A549 (cell line): ENCODE data around the gene ETV1. TPM values are rescaled to one million over a fixed set of nuclear protein-coding genes. Genes with fewer than 3 reads are reported as not detected.

ENCODE experiments used
- ATAC-seq, 2 experiments: fragments of 200-7000 bp in 1 of 2; fragments of >200 bp in 1 of 2; cut with Nextera tagmentation in 1 of 2; cut with Tn5 transposase in 1 of 2; 3 replicates each; pipeline versions ENCODE4 v1.8.0 to v1.9.1; 2018 to 2020; ENCODE audit warnings: mild to moderate bottlenecking in 1 of 2, moderate library complexity in 1 of 2
- CTCF ChIA-PET: fragments of 300-600 bp; sonication (Branson Sonifier 250); formaldehyde crosslinking; extraction: SDS; loops from one replicate; lab custom pipeline; 2021; ENCODE audit warnings: antibody characterized with exemption, inconsistent platforms; lab: Yijun Ruan, JAX
- POLR2A ChIA-PET: fragments of 350-600 bp; formaldehyde crosslinking; extraction: SDS; loops from one replicate; lab custom pipeline; 2021; ENCODE audit warnings: antibody characterized with exemption, inconsistent platforms; lab: Yijun Ruan, JAX
- DNase-seq, 2 experiments: peaks; one replicate each; pipeline versions ENCODE4 v3.0.0 to v3.0.0-alpha.2; 2011 to 2016; ENCODE audit warnings: low read depth in 1 of 2, low spot score in 1 of 2
- FAIRE-seq: peaks from 2 replicates; lab custom pipeline; 2011; peaks lifted over from hg19 to GRCh38; lab: Jason Lieb, UNC
- H3K27ac ChIP-seq, 2 experiments: fragments of >200 bp; sonication (Bioruptor Twin); formaldehyde crosslinking; 3 replicates each; pipeline ENCODE4 v1.5.1; 2016 to 2017
- H3K4me1 ChIP-seq: fragments of >200 bp; sonication (Bioruptor Twin); formaldehyde crosslinking; 3 replicates; pipeline ENCODE4 v1.6.1; 2016
- H3K4me2 ChIP-seq: fragments of >200 bp; sonication (Bioruptor Twin); formaldehyde crosslinking; 3 replicates; pipeline ENCODE4 v1.6.1; 2016
- H3K4me3 ChIP-seq: fragments of >200 bp; sonication (Bioruptor Twin); formaldehyde crosslinking; 3 replicates; pipeline ENCODE4 v1.5.1; 2016
- H3K9me3 ChIP-seq: fragments of >200 bp; sonication (Bioruptor Twin); formaldehyde crosslinking; 3 replicates; pipeline ENCODE4 v1.6.1; 2016
- ATOH8 ChIP-seq: fragments of 250-450 bp; sonication (Bioruptor Pico); IDR thresholded peaks from 2 replicates; pipeline ENCODE4 v1.5.0; 2020; ENCODE audit warnings: low read depth, mild to moderate bottlenecking, moderate library complexity
- CHD2 ChIP-seq: fragments of 150-350 bp; IDR thresholded peaks from 2 replicates; pipeline ENCODE4 v1.6.1; 2014; ENCODE audit warnings: low read length; ENCODE audit not compliant: partially characterized antibody
- CHD4 ChIP-seq: fragments of 200-600 bp; sonication (generic); IDR thresholded peaks from 2 replicates; pipeline ENCODE4 v1.6.1; 2016; ENCODE audit warnings: antibody characterized with exemption, mild to moderate bottlenecking, borderline replicate concordance
- E2F6 ChIP-seq: IDR thresholded peaks from 2 replicates; pipeline ENCODE4 v1.6.1; 2012; ENCODE audit warnings: low read depth, borderline replicate concordance
- EP300 ChIP-seq, 2 experiments: fragments of >200 bp; sonication (Bioruptor Twin); formaldehyde crosslinking; IDR thresholded peaks; 2 replicates in 1 of 2; 3 replicates in 1 of 2; pipeline ENCODE4 v1.6.1; 2016 to 2017
- ESRRA ChIP-seq: fragments of 150-350 bp; IDR thresholded peaks from 2 replicates; pipeline ENCODE4 v1.6.1; 2014; ENCODE audit warnings: mild to moderate bottlenecking, low read length, borderline replicate concordance
- FOSL2 ChIP-seq, 2 experiments: fragments of 450-650 bp in 1 of 2; fragments of >200 bp in 1 of 2; sonication (Bioruptor Twin) in 1 of 2; formaldehyde crosslinking; IDR thresholded peaks; 2 replicates each; pipeline versions ENCODE4 v1.5.0 to v1.6.1; 2016 to 2020; ENCODE audit warnings: mild to moderate bottlenecking in 1 of 2, moderate library complexity in 1 of 2
- FOXS1 ChIP-seq: fragments of 250-450 bp; sonication (Bioruptor Pico); IDR thresholded peaks from 2 replicates; pipeline ENCODE4 v1.5.0; 2020; ENCODE audit warnings: mild to moderate bottlenecking, moderate library complexity
- JUN ChIP-seq, 2 experiments: fragments of >200 bp; sonication (Bioruptor Twin); formaldehyde crosslinking; IDR thresholded peaks; 2 replicates in 1 of 2; 3 replicates in 1 of 2; pipeline ENCODE4 v1.6.1; 2016 to 2017
- JUNB ChIP-seq: fragments of >200 bp; sonication (Bioruptor Twin); formaldehyde crosslinking; IDR thresholded peaks from 2 replicates; pipeline ENCODE4 v1.6.1; 2016
- MAX ChIP-seq: IDR thresholded peaks from 2 replicates; pipeline ENCODE4 v1.6.1; 2012
- MAZ ChIP-seq: fragments of 150-350 bp; IDR thresholded peaks from 2 replicates; pipeline ENCODE4 v1.6.1; 2014; ENCODE audit warnings: antibody characterized with exemption, low read depth, low read length, borderline replicate concordance
- NR3C1 ChIP-seq: fragments of >200 bp; sonication (Bioruptor Twin); formaldehyde crosslinking; IDR thresholded peaks from 3 replicates; pipeline ENCODE4 v1.6.1; 2017
- POLR2A ChIP-seq: IDR thresholded peaks from 2 replicates; pipeline ENCODE4 v1.6.1; 2012; ENCODE audit warnings: mild to moderate bottlenecking, low read length
- RFX5 ChIP-seq: fragments of 450-650 bp; IDR thresholded peaks from 2 replicates; pipeline ENCODE4 v1.7.1; 2014; ENCODE audit warnings: antibody characterized with exemption, mild to moderate bottlenecking, moderate library complexity
- SMC3 ChIP-seq: fragments of >200 bp; sonication (Bioruptor Twin); formaldehyde crosslinking; IDR thresholded peaks from 3 replicates; pipeline ENCODE4 v1.6.1; 2018; ENCODE audit warnings: inconsistent platforms
- ZNF302 ChIP-seq: fragments of 250-450 bp; sonication (Bioruptor Pico); IDR thresholded peaks from 2 replicates; pipeline ENCODE4 v1.9.0; 2021; ENCODE audit warnings: inconsistent platforms, mild to moderate bottlenecking, moderate library complexity
- WGBS: methylation state at CpG from one replicate; pipeline ENCODE4 v1.1.6; 2017; ENCODE audit errors: missing lambda C conversion rate; 5-methylcytosine and 5-hydroxymethylcytosine counted together
- polyA plus RNA-seq, 4 experiments: library from polyadenylated mRNA; depleted of rRNA in 3 of 4; stranded (reverse); fragments of >200 nt; fragmentation: RNase III in 1 of 4; extraction: RNeasy Plus Mini Kit Qiagen cat#74134 plus additional on column Dnase treatment in 1 of 4; gene quantifications; 2 replicates in 3 of 4; 3 replicates in 1 of 4; pipeline ENCODE4 v1.2.3, GENCODE V29; 2011 to 2017
- TF ChIP-seq, protein P1 (sequence below): fragments of 450-650 bp; IDR thresholded peaks from 2 replicates; pipeline ENCODE4 v1.6.1; 2014; ENCODE audit warnings: antibody characterized with exemption
- TF ChIP-seq, protein P2 (sequence below): fragments of 200-600 bp; sonication (generic); IDR thresholded peaks from 2 replicates; pipeline ENCODE4 v1.6.1; 2016; ENCODE audit warnings: antibody characterized with exemption, mild to moderate bottlenecking, moderate library complexity
- TF ChIP-seq, protein P3 (sequence below): fragments of 150-350 bp; IDR thresholded peaks from 2 replicates; pipeline ENCODE4 v1.6.1; 2014; ENCODE audit warnings: low read depth, mild to moderate bottlenecking, low read length

Gene ETV1
- polyA plus RNA-seq, 2 of the 4 experiments (the other 2 are of a cell fraction) = 1.3 to 6.2 TPM

GRCh38 chr7:13894954-13895353, 94.5 kb downstream of the ETV1 start:
- Histone ChIP-seq H3K4me2 (no peak overlapping the region), H3K27ac (no peak overlapping the region), H3K4me3 (no peak overlapping the region), H3K9me3 (no peaks in the 10 kb centered on the region), H3K4me1 (no peaks in the 10 kb centered on the region)
- POLR2A ChIA-PET = no interaction called here
- DNase-seq = no peak
- CTCF ChIA-PET = no interaction called here
- no peak for ATAC-seq
- no peak for FAIRE-seq
- TF ChIP-seq RFX5 = no peak
- no peak for TF ChIP-seq ESRRA
- no peak for TF ChIP-seq FOSL2 (IDR thresholded peaks at IDR 0.05)
- TF ChIP-seq FOSL2 (CRISPR knock-in tag; IDR thresholded peaks at IDR 0.05) = no peak
- TF ChIP-seq SMC3 = no peak
- TF ChIP-seq JUN (IDR thresholded peaks at IDR 0.05) = no peak
- TF ChIP-seq FOXS1 (CRISPR knock-in tag) = no peak
- TF ChIP-seq ZNF302 (CRISPR knock-in tag) = no peak
- TF ChIP-seq, protein P1, sequence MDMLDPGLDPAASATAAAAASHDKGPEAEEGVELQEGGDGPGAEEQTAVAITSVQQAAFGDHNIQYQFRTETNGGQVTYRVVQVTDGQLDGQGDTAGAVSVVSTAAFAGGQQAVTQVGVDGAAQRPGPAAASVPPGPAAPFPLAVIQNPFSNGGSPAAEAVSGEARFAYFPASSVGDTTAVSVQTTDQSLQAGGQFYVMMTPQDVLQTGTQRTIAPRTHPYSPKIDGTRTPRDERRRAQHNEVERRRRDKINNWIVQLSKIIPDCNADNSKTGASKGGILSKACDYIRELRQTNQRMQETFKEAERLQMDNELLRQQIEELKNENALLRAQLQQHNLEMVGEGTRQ = no peak
- TF ChIP-seq, protein P2, sequence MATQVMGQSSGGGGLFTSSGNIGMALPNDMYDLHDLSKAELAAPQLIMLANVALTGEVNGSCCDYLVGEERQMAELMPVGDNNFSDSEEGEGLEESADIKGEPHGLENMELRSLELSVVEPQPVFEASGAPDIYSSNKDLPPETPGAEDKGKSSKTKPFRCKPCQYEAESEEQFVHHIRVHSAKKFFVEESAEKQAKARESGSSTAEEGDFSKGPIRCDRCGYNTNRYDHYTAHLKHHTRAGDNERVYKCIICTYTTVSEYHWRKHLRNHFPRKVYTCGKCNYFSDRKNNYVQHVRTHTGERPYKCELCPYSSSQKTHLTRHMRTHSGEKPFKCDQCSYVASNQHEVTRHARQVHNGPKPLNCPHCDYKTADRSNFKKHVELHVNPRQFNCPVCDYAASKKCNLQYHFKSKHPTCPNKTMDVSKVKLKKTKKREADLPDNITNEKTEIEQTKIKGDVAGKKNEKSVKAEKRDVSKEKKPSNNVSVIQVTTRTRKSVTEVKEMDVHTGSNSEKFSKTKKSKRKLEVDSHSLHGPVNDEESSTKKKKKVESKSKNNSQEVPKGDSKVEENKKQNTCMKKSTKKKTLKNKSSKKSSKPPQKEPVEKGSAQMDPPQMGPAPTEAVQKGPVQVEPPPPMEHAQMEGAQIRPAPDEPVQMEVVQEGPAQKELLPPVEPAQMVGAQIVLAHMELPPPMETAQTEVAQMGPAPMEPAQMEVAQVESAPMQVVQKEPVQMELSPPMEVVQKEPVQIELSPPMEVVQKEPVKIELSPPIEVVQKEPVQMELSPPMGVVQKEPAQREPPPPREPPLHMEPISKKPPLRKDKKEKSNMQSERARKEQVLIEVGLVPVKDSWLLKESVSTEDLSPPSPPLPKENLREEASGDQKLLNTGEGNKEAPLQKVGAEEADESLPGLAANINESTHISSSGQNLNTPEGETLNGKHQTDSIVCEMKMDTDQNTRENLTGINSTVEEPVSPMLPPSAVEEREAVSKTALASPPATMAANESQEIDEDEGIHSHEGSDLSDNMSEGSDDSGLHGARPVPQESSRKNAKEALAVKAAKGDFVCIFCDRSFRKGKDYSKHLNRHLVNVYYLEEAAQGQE = no peak
- 44% methylated on average over 4 of the region's 4 CpGs for WGBS

- no peaks in the 10 kb centered on the region for H3K4me1 ChIP-seq
- FAIRE-seq (no peak), DNase-seq (no peak)
- H3K9me3 ChIP-seq = no peaks in the 10 kb centered on the region
- H3K27ac ChIP-seq = no peak overlapping the region
- H3K4me2 ChIP-seq = no peak overlapping the region
- TF ChIP-seq POLR2A (no peak), E2F6 (no peak), EP300 (IDR thresholded peaks at IDR 0.05) (no peak), ATOH8 (CRISPR knock-in tag) (no peak), SMC3 (no peak)
- TF ChIP-seq, all 56 proteins: peak for 0
- ChIA-PET POLR2A (no interaction called here), CTCF (no interaction called here)
- WGBS = 67% methylated on average over 2 of the region's 2 CpGs
- no peak overlapping the region for H3K4me3 ChIP-seq
- no peak for ATAC-seq
Measured at GRCh38 chr7:13894377-13894776, 95.1 kb downstream of the ETV1 start.

- no peak for DNase-seq
- Histone ChIP-seq H3K4me3 (no peak overlapping the region), H3K4me2 (no peak overlapping the region), H3K27ac (no peak overlapping the region), H3K4me1 (no peaks in the 10 kb centered on the region), H3K9me3 (no peaks in the 10 kb centered on the region)
- WGBS = 32% methylated on average over 4 of the region's 4 CpGs
- ChIA-PET POLR2A (no interaction called here), CTCF (no interaction called here)
- no peak for FAIRE-seq
- no peak for ATAC-seq
- TF ChIP-seq CHD2 (no peak), MAX (no peak), ESRRA (no peak), NR3C1 (no peak), FOSL2 (IDR thresholded peaks at IDR 0.05) (no peak), FOSL2 (CRISPR knock-in tag; IDR thresholded peaks at IDR 0.05) (no peak), E2F6 (no peak), CHD4 (no peak), MAZ (no peak), ZNF302 (CRISPR knock-in tag) (no peak), POLR2A (no peak), JUNB (no peak)
- TF ChIP-seq, protein P3, sequence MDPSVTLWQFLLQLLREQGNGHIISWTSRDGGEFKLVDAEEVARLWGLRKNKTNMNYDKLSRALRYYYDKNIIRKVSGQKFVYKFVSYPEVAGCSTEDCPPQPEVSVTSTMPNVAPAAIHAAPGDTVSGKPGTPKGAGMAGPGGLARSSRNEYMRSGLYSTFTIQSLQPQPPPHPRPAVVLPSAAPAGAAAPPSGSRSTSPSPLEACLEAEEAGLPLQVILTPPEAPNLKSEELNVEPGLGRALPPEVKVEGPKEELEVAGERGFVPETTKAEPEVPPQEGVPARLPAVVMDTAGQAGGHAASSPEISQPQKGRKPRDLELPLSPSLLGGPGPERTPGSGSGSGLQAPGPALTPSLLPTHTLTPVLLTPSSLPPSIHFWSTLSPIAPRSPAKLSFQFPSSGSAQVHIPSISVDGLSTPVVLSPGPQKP = no peak
- TF ChIP-seq, protein P2 = no peak
Measured at GRCh38 chr7:13890793-13891192, 98.7 kb downstream of the ETV1 start.
